Sigmoid colon (tissue), 7 donors: ENCODE data around the gene VEPH1. TPM values are rescaled to one million over a fixed set of nuclear protein-coding genes. Genes with fewer than 3 reads are reported as not detected.

Source experiments
- DNase-seq: peaks from one replicate; pipeline ENCODE4 v3.0.0-alpha.2; 2019
- H3K27ac ChIP-seq, 4 donors: fragments of 200-600 bp; sonication (generic); one replicate each; pipeline ENCODE4 v1.5.1; 2016 to 2019; ENCODE audit warnings: mild to moderate bottlenecking in 1 of 4
- H3K27me3 ChIP-seq, 3 donors: fragments of 200-600 bp; sonication (generic); one replicate each; pipeline ENCODE4 v1.5.1; 2019; ENCODE audit warnings: mild to moderate bottlenecking in 1 of 3
- H3K36me3 ChIP-seq, 4 donors: fragments of 200-600 bp; sonication (generic); one replicate each; pipeline ENCODE4 v1.5.1; 2016 to 2019
- H3K4me1 ChIP-seq, 4 donors: fragments of 200-600 bp; sonication (generic); one replicate each; pipeline ENCODE4 v1.5.1; 2017 to 2019
- H3K4me3 ChIP-seq, 4 donors: fragments of 200-600 bp; sonication (generic); one replicate each; pipeline ENCODE4 v1.5.1; 2017 to 2019; ENCODE audit warnings: mild to moderate bottlenecking in 2 of 4, moderate library complexity in 1 of 4
- H3K9me3 ChIP-seq, 4 donors: fragments of 200-600 bp in 3 of 4; sonication (generic) in 3 of 4; one replicate each; pipeline versions ENCODE4 v1.5.1 to v1.6.1; 2013 to 2019
- CTCF ChIP-seq, 4 experiments: fragments of 450-650 bp in 3 of 4; fragments of 200-600 bp in 1 of 4; IDR thresholded peaks; one replicate each; pipeline ENCODE4 v1.5.1; 2016 to 2019; ENCODE audit warnings: antibody characterized with exemption in 4 of 4, mild to moderate bottlenecking in 3 of 4, moderate library complexity in 2 of 4
- EP300 ChIP-seq, 4 donors: sonication (generic); formaldehyde crosslinking; IDR thresholded peaks; one replicate each; pipeline ENCODE4 v1.6.1; 2017; ENCODE audit warnings: antibody characterized with exemption in 4 of 4
- POLR2A ChIP-seq, 2 donors: fragments of 450-650 bp; IDR thresholded peaks; one replicate each; pipeline ENCODE4 v1.6.1; 2016; ENCODE audit warnings: antibody characterized with exemption in 2 of 2, mild to moderate bottlenecking in 2 of 2, moderate library complexity in 2 of 2
- POLR2AphosphoS5 ChIP-seq, 4 donors: sonication (generic); formaldehyde crosslinking; IDR thresholded peaks; one replicate each; pipeline ENCODE4 v1.6.1; 2017; ENCODE audit warnings: antibody characterized with exemption in 4 of 4
- WGBS, 2 donors: extraction: QIAGEN DNeasy Blood & Tissue Kit; methylation state at CpG; one replicate each; pipeline ENCODE4 v1.1.7; 2013; 5-methylcytosine and 5-hydroxymethylcytosine counted together
- intact Hi-C: fragments of 100-400 bp; cut with DNase I; formaldehyde crosslinking; loops from one replicate; pipeline ENCODE4 v1.15.1; 2023
- polyA plus RNA-seq, 3 donors: library from polyadenylated mRNA; stranded (reverse); fragments of 200-250 nt; gene quantifications; one replicate each; pipeline ENCODE4 v1.2.3, GENCODE V29; 2013
- total RNA-seq, 4 donors: library from RNA; depleted of rRNA; stranded (reverse); fragments of >200 nt; gene quantifications; one replicate each; pipeline ENCODE4 v1.1.0, GENCODE V29; 2016
- donor health status: healthy with polysubstance abuse.
- donor health status: Bipolar disorder and iron deficiency.
- donor health status: healthy.

VEPH1 gene
- total and polyA plus RNA-seq, 7 donors, result 0.14 to 1.8 (median 0.87) TPM; not detected in 1

GRCh38 chr3:157488144-157488543 is 15.1 kb downstream of the VEPH1 start:
- no peaks in the 10 kb centered on the region for H3K4me1 ChIP-seq
- intact Hi-C loops, result no loop called here
- TF ChIP-seq EP300 (IDR thresholded peaks at IDR 0.05), result no peak
- TF ChIP-seq CTCF (IDR thresholded peaks at IDR 0.05), result no peak
- no peak for TF ChIP-seq POLR2AphosphoS5 (IDR thresholded peaks at IDR 0.05)
- H3K9me3 ChIP-seq, result no peaks in the 10 kb centered on the region
- H3K27ac ChIP-seq, result no peak overlapping the region
- no peak for DNase-seq
- no peaks in the 10 kb centered on the region for H3K36me3 ChIP-seq
- H3K4me3 ChIP-seq, result no peak overlapping the region
- H3K27me3 ChIP-seq, result no peaks in the 10 kb centered on the region

GRCh38 chr3:157487339-157487738 is 15.9 kb downstream of the VEPH1 start:
- 38 to 91% methylated on average over 1 of the region's 1 CpG for WGBS, 2 donors
- no peak overlapping the region for H3K27ac ChIP-seq
- H3K9me3 ChIP-seq, result no peaks in the 10 kb centered on the region
- no peak for TF ChIP-seq POLR2A (IDR thresholded peaks at IDR 0.05)
- no peak for TF ChIP-seq EP300 (IDR thresholded peaks at IDR 0.05)
- no peak for TF ChIP-seq CTCF (IDR thresholded peaks at IDR 0.05)
- no peak for TF ChIP-seq POLR2AphosphoS5 (IDR thresholded peaks at IDR 0.05)
- no peak overlapping the region for H3K4me3 ChIP-seq
- no peaks in the 10 kb centered on the region for H3K27me3 ChIP-seq
- no peaks in the 10 kb centered on the region for H3K36me3 ChIP-seq
- no peaks in the 10 kb centered on the region for H3K4me1 ChIP-seq
- intact Hi-C loops, result no loop called here
- no peak for DNase-seq

GRCh38 chr3:157479464-157480243 is 23.6 kb downstream of the VEPH1 start:
- intact Hi-C loops, result no loop called here
- WGBS, 2 donors, result 83 to 98% methylated on average over 1 of the region's 1 CpG
- no peak for DNase-seq

GRCh38 chr3:157477441-157477840 is 25.8 kb downstream of the VEPH1 start:
- TF ChIP-seq POLR2A (IDR thresholded peaks at IDR 0.05) (no peak), CTCF (IDR thresholded peaks at IDR 0.05) (no peak), EP300 (IDR thresholded peaks at IDR 0.05) (no peak), POLR2AphosphoS5 (IDR thresholded peaks at IDR 0.05) (no peak)
- intact Hi-C loops, result no loop called here
- Histone ChIP-seq H3K27me3 (no peaks in the 10 kb centered on the region), H3K4me1 (no peaks in the 10 kb centered on the region), H3K27ac (no peak overlapping the region), H3K9me3 (no peaks in the 10 kb centered on the region), H3K36me3 (no peaks in the 10 kb centered on the region), H3K4me3 (no peak overlapping the region)
- DNase-seq, result no peak
- 86 to 91% methylated on average over 3 of the region's 3 CpGs for WGBS, 2 donors

More at GRCh38 chr3:157479464-157480243, 23.6 kb downstream of the VEPH1 start:
- Histone ChIP-seq H3K36me3 (no peaks in the 10 kb centered on the region), H3K27ac (no peak overlapping the region), H3K4me1 (no peaks in the 10 kb centered on the region), H3K27me3 (no peaks in the 10 kb centered on the region), H3K4me3 (no peak overlapping the region), H3K9me3 (no peaks in the 10 kb centered on the region)
- TF ChIP-seq EP300 (IDR thresholded peaks at IDR 0.05) (no peak), CTCF (IDR thresholded peaks at IDR 0.05) (no peak), POLR2A (IDR thresholded peaks at IDR 0.05) (no peak), POLR2AphosphoS5 (IDR thresholded peaks at IDR 0.05) (no peak)
